ENCODE data around the gene DOCK11.

DOCK11 gene

GRCh38 chrX:118594697-118595420 lies 99.2 kb downstream of the DOCK11 start:
- no peaks in the 10 kb centered on the region for H3K36me3 ChIP-seq (ENCODE audit: control insufficient read depth, insufficient read depth, low read length)
- H3K4me1 ChIP-seq (ENCODE audit: control insufficient read depth, insufficient read depth, low read length): no peaks in the 10 kb centered on the region
- no peaks in the 10 kb centered on the region for H3K27me3 ChIP-seq (ENCODE audit: control insufficient read depth, insufficient read depth, low read length)
- H3K9ac ChIP-seq (ENCODE audit: low read length): no peak overlapping the region
- no peak overlapping the region for H3K27ac ChIP-seq (ENCODE audit: low read depth, low read length)
- H3K4me3 ChIP-seq (ENCODE audit: low read length): no peak overlapping the region

- H3K9ac ChIP-seq (ENCODE audit: low read length): no peak overlapping the region
- no peaks in the 10 kb centered on the region for H3K4me1 ChIP-seq (ENCODE audit: control insufficient read depth, insufficient read depth, low read length)
- no peak overlapping the region for H3K4me3 ChIP-seq (ENCODE audit: low read length)
- no peaks in the 10 kb centered on the region for H3K36me3 ChIP-seq (ENCODE audit: control insufficient read depth, insufficient read depth, low read length)
- H3K27me3 ChIP-seq (ENCODE audit: control insufficient read depth, insufficient read depth, low read length): no peaks in the 10 kb centered on the region
- no peak overlapping the region for H3K27ac ChIP-seq (ENCODE audit: low read depth, low read length)
These were observed 100.0 kb downstream of the DOCK11 start for GRCh38 chrX:118595501-118596042.

GRCh38 chrX:118596390-118596789 lies 100.8 kb downstream of the DOCK11 start:
- no peaks in the 10 kb centered on the region for H3K4me1 ChIP-seq (ENCODE audit: control insufficient read depth, insufficient read depth, low read length)
- no peaks in the 10 kb centered on the region for H3K27me3 ChIP-seq (ENCODE audit: control insufficient read depth, insufficient read depth, low read length)
- H3K36me3 ChIP-seq (ENCODE audit: control insufficient read depth, insufficient read depth, low read length): no peaks in the 10 kb centered on the region
- no peak overlapping the region for H3K9ac ChIP-seq (ENCODE audit: low read length)
- H3K27ac ChIP-seq (ENCODE audit: low read depth, low read length): no peak overlapping the region
- no peak overlapping the region for H3K4me3 ChIP-seq (ENCODE audit: low read length)

GRCh38 chrX:118603981-118604380 lies 108.4 kb downstream of the DOCK11 start:
- Histone ChIP-seq H3K9ac (ENCODE audit: low read length) (no peak overlapping the region), H3K4me1 (ENCODE audit: control insufficient read depth, insufficient read depth, low read length) (peaks cover 3% of the 10 kb centered on the region), H3K27me3 (ENCODE audit: control insufficient read depth, insufficient read depth, low read length) (no peaks in the 10 kb centered on the region), H3K27ac (ENCODE audit: low read depth, low read length) (peak overlapping the region; percentile 41), H3K4me3 (ENCODE audit: low read length) (no peak overlapping the region), H3K36me3 (ENCODE audit: control insufficient read depth, insufficient read depth, low read length) (peaks cover 3% of the 10 kb centered on the region)

GRCh38 chrX:118612290-118612689 lies 116.7 kb downstream of the DOCK11 start:
- no peak overlapping the region for H3K4me3 ChIP-seq (ENCODE audit: low read length)
- no peaks in the 10 kb centered on the region for H3K27me3 ChIP-seq (ENCODE audit: control insufficient read depth, insufficient read depth, low read length)
- peaks cover 6% of the 10 kb centered on the region for H3K36me3 ChIP-seq (ENCODE audit: control insufficient read depth, insufficient read depth, low read length)
- H3K9ac ChIP-seq (ENCODE audit: low read length): no peak overlapping the region
- H3K4me1 ChIP-seq (ENCODE audit: control insufficient read depth, insufficient read depth, low read length): peaks cover 5% of the 10 kb centered on the region
- H3K27ac ChIP-seq (ENCODE audit: low read depth, low read length): no peak overlapping the region

GRCh38 chrX:118614150-118614549 lies 118.5 kb downstream of the DOCK11 start:
- Histone ChIP-seq H3K4me3 (ENCODE audit: low read length) (no peak overlapping the region), H3K4me1 (ENCODE audit: control insufficient read depth, insufficient read depth, low read length) (peaks cover 5% of the 10 kb centered on the region), H3K9ac (ENCODE audit: low read length) (no peak overlapping the region), H3K27me3 (ENCODE audit: control insufficient read depth, insufficient read depth, low read length) (no peaks in the 10 kb centered on the region), H3K27ac (ENCODE audit: low read depth, low read length) (no peak overlapping the region), H3K36me3 (ENCODE audit: control insufficient read depth, insufficient read depth, low read length) (peaks cover 4% of the 10 kb centered on the region)

- Histone ChIP-seq H3K36me3 (ENCODE audit: control insufficient read depth, insufficient read depth, low read length) (peaks cover 3% of the 10 kb centered on the region), H3K27ac (ENCODE audit: low read depth, low read length) (no peak overlapping the region), H3K4me1 (ENCODE audit: control insufficient read depth, insufficient read depth, low read length) (peaks cover 5% of the 10 kb centered on the region), H3K27me3 (ENCODE audit: control insufficient read depth, insufficient read depth, low read length) (no peaks in the 10 kb centered on the region), H3K4me3 (ENCODE audit: low read length) (no peak overlapping the region), H3K9ac (ENCODE audit: low read length) (no peak overlapping the region)
These were observed 119.5 kb downstream of the DOCK11 start for GRCh38 chrX:118615141-118615540.

GRCh38 chrX:118621081-118621759 lies 125.6 kb downstream of the DOCK11 start:
- Histone ChIP-seq H3K27me3 (ENCODE audit: control insufficient read depth, insufficient read depth, low read length) (no peaks in the 10 kb centered on the region), H3K4me3 (ENCODE audit: low read length) (no peak overlapping the region), H3K4me1 (ENCODE audit: control insufficient read depth, insufficient read depth, low read length) (no peaks in the 10 kb centered on the region), H3K27ac (ENCODE audit: low read depth, low read length) (no peak overlapping the region), H3K36me3 (ENCODE audit: control insufficient read depth, insufficient read depth, low read length) (no peaks in the 10 kb centered on the region), H3K9ac (ENCODE audit: low read length) (no peak overlapping the region)

GRCh38 chrX:118623062-118623461 lies 127.4 kb downstream of the DOCK11 start:
- H3K4me1 ChIP-seq (ENCODE audit: control insufficient read depth, insufficient read depth, low read length): no peaks in the 10 kb centered on the region
- H3K27me3 ChIP-seq (ENCODE audit: control insufficient read depth, insufficient read depth, low read length): no peaks in the 10 kb centered on the region
- no peaks in the 10 kb centered on the region for H3K36me3 ChIP-seq (ENCODE audit: control insufficient read depth, insufficient read depth, low read length)
- no peak overlapping the region for H3K9ac ChIP-seq (ENCODE audit: low read length)
- H3K4me3 ChIP-seq (ENCODE audit: low read length): no peak overlapping the region
- no peak overlapping the region for H3K27ac ChIP-seq (ENCODE audit: low read depth, low read length)

- H3K36me3 ChIP-seq (ENCODE audit: control insufficient read depth, insufficient read depth, low read length): no peaks in the 10 kb centered on the region
- H3K9ac ChIP-seq (ENCODE audit: low read length): no peak overlapping the region
- no peaks in the 10 kb centered on the region for H3K27me3 ChIP-seq (ENCODE audit: control insufficient read depth, insufficient read depth, low read length)
- no peak overlapping the region for H3K4me3 ChIP-seq (ENCODE audit: low read length)
- no peak overlapping the region for H3K27ac ChIP-seq (ENCODE audit: low read depth, low read length)
- H3K4me1 ChIP-seq (ENCODE audit: control insufficient read depth, insufficient read depth, low read length): no peaks in the 10 kb centered on the region
These were observed 130.7 kb downstream of the DOCK11 start for GRCh38 chrX:118626346-118626745.

GRCh38 chrX:118627084-118627758 lies 131.6 kb downstream of the DOCK11 start:
- Histone ChIP-seq H3K27ac (ENCODE audit: low read depth, low read length) (no peak overlapping the region), H3K4me1 (ENCODE audit: control insufficient read depth, insufficient read depth, low read length) (no peaks in the 10 kb centered on the region), H3K9ac (ENCODE audit: low read length) (no peak overlapping the region), H3K36me3 (ENCODE audit: control insufficient read depth, insufficient read depth, low read length) (no peaks in the 10 kb centered on the region), H3K27me3 (ENCODE audit: control insufficient read depth, insufficient read depth, low read length) (no peaks in the 10 kb centered on the region), H3K4me3 (ENCODE audit: low read length) (no peak overlapping the region)

- Histone ChIP-seq H3K36me3 (ENCODE audit: control insufficient read depth, insufficient read depth, low read length) (no peaks in the 10 kb centered on the region), H3K27ac (ENCODE audit: low read depth, low read length) (no peak overlapping the region), H3K4me3 (ENCODE audit: low read length) (no peak overlapping the region), H3K4me1 (ENCODE audit: control insufficient read depth, insufficient read depth, low read length) (no peaks in the 10 kb centered on the region), H3K9ac (ENCODE audit: low read length) (no peak overlapping the region), H3K27me3 (ENCODE audit: control insufficient read depth, insufficient read depth, low read length) (no peaks in the 10 kb centered on the region)
These were observed 135.2 kb downstream of the DOCK11 start for GRCh38 chrX:118630848-118631247.
